Measurements from ENCODE around the gene PHF24. TPM values are rescaled to one million over a fixed set of nuclear protein-coding genes. Genes with fewer than 3 reads are reported as not detected.

The PHF24 gene
- total RNA-seq, 1 donor: under 0.01 TPM

DNA sequence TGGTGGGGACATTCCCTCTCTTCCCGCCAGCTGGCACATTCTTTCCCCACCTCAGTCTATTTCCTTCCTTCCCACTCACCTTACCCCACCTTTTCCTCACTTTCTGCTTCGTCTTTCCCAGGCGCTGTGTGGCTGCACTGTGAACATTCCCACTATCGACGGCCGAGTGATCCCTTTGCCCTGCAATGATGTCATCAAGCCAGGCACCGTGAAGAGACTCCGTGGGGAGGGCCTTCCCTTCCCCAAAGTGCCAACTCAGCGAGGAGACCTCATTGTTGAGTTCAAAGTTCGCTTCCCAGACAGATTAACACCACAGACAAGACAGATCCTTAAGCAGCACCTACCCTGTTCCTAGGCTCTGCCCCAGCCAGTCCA is 38.8 kb downstream of the PHF24 start:
- no peak overlapping the region for H3K4me3 ChIP-seq (ENCODE audit: low read depth, low read length)
- DNase-seq (ENCODE audit: low read depth): no peak
- TF ChIP-seq, protein P1, sequence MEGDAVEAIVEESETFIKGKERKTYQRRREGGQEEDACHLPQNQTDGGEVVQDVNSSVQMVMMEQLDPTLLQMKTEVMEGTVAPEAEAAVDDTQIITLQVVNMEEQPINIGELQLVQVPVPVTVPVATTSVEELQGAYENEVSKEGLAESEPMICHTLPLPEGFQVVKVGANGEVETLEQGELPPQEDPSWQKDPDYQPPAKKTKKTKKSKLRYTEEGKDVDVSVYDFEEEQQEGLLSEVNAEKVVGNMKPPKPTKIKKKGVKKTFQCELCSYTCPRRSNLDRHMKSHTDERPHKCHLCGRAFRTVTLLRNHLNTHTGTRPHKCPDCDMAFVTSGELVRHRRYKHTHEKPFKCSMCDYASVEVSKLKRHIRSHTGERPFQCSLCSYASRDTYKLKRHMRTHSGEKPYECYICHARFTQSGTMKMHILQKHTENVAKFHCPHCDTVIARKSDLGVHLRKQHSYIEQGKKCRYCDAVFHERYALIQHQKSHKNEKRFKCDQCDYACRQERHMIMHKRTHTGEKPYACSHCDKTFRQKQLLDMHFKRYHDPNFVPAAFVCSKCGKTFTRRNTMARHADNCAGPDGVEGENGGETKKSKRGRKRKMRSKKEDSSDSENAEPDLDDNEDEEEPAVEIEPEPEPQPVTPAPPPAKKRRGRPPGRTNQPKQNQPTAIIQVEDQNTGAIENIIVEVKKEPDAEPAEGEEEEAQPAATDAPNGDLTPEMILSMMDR (IDR thresholded peaks at IDR 0.05; ENCODE audit: insufficient read depth, low read length): no peak

DNA sequence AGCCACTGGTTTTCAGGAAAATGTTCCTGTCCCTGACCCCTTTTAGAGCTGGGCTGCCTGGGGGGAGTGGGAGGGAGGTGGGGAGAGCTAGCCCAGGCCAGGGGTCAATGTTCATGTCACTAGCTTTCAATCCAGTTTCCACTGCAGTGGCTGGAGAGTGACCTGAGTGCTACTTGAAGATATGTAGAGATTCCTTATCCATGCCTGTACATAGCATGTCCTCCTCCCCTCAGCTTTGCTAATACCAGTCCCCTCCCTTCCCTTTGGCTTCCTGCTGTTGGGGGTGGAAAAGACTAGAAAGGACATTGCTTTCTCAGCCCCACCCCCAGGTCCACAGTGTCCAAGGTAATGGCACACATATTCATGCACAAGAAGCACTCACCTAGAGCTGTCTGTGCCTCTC is 39.3 kb downstream of the PHF24 start:
- DNase-seq (ENCODE audit: low read depth): no peak
- H3K4me3 ChIP-seq (ENCODE audit: low read depth, low read length): no peak overlapping the region
- TF ChIP-seq, protein P1 (IDR thresholded peaks at IDR 0.05; ENCODE audit: insufficient read depth, low read length): no peak

DNA sequence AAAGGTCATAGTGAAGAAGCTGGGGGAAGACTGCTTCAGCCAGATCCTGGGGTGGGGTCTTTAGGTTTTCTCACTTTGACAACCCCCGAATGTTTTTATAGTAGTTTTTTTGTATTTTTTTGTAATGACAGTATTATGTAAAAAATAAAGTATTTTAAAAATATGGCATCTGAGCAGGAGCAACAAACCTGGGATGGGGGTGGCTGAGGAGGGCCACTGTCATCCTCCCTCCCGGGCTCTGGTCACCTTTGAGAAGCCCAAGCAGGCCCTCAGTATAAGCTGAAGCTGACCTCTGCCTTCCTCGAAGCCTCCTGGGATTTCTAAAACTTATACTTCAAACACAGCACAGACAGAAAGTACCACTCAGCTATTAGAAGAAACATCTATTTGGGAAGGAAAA is 40.2 kb downstream of the PHF24 start:
- TF ChIP-seq, protein P1 (IDR thresholded peaks at IDR 0.05; ENCODE audit: insufficient read depth, low read length): no peak
- H3K4me3 ChIP-seq (ENCODE audit: low read depth, low read length): no peak overlapping the region
- no peak for DNase-seq (ENCODE audit: low read depth)

DNA sequence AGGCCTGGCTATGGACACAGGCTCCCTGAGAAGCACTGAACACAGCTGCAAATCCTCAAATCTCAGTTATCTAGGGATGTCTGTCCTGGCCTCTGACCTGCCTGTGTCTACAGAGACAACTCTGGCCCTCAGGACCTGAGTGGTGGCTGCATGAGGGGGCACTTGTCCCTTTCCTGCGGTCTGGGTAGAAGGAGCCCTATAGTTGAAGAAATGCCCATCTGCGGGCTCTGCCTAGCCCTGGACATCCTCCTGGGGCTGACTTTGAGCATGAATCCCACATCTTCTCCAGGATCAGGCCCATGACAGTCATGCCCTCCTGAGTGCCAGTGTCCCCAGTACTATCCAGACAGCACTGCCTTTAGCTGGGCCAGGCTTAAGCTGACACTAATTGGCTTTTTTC is 41.5 kb downstream of the PHF24 start:
- DNase-seq (ENCODE audit: low read depth): no peak
- TF ChIP-seq, protein P1 (IDR thresholded peaks at IDR 0.05; ENCODE audit: insufficient read depth, low read length): no peak
- H3K4me3 ChIP-seq (ENCODE audit: low read depth, low read length): no peak overlapping the region

DNA sequence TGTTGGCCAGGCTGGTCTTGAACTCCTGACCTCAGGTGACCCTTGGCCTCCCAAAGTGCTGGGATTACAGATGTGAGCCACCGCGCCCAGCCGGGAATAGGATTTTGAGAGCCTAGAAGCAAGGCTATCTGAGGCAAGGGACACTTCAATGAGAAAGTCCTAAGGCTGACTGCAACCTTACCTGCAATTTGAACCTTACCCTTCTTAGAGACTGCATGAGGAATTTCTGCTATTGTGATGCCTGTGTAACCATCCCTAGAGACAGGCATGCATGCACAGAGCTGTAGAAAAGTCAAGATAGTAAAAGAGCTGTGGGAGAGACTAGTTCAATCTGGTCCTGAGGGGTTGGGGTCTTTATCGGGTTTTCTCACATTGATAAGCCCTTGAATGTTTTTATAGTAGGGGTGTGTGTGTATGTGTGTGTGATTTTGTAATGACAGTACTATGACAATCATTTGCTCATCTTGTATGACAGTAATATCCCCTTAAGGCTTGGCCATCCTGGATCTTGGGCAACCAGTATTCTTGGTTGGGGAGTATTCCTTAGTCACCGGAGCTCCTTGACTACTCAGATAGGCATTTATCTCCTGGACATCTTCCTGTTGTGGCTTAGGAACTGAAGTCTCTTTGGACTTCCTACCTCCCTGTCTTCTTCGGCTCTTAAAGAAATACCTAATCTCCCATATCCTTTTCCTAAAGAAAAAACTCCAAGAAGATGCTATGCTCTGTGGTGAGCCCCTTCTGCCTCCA is 42.6 kb downstream of the PHF24 start:
- H3K4me3 ChIP-seq (ENCODE audit: low read depth, low read length): no peak overlapping the region
- TF ChIP-seq, protein P1 (IDR thresholded peaks at IDR 0.05; ENCODE audit: insufficient read depth, low read length): no peak
- no peak for DNase-seq (ENCODE audit: low read depth)

DNA sequence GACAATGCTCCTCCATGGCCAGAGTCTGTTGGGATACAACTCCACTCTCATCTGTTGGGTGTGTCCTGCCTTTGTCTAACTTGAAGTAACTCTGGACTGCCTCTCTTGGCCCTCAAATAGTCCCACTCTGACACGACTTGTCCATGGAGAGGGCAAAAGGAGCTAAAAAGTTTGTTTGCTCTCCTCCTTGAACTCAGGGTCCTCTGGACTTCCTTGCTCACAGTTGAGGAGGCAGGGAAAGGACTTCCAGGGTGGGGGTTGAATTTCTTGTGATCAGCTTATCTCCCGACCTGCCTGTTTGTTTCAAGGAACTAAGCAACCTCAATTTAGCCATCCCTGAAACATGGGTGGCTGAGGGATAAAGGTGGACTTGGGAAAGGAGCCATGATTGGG is 43.2 kb downstream of the PHF24 start:
- DNase-seq (ENCODE audit: low read depth): no peak
- H3K4me3 ChIP-seq (ENCODE audit: low read depth, low read length): no peak overlapping the region
- TF ChIP-seq, protein P1 (IDR thresholded peaks at IDR 0.05; ENCODE audit: insufficient read depth, low read length): no peak
